ENCODE results near the gene MST1R.
"Not testable (repeated sequence)": the region's sequence is repeated elsewhere in the genome, so short reads cannot be mapped to it uniquely, and the experiment has no call there.

Gene MST1R

DNA sequence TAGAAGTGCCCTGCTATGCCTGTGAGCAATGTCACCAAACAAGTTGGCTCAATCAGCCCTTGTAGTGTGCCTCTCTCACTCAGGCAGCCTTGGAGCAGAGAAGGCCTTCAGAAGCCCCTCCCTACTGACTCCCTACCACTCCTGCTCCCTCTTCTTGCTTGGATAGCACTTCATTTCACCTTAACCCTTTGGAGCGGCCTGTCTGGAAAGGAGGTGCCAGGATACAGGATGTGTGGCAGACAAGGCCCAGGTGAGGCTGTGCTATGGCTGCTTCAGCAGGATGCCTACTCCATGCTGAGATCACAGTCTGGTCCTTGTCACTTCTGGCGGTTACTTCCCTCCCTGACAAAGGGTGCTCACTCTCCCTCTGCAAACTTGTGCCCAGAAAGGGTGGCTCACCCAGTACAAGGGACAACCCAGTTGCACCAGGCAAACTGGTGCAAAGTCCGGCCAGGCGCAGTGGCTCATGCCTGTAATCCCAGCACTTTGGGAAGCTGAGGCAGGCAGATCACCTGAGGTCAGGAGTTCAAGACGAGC is 24.9 kb upstream of the MST1R start:
- H3K4me3 ChIP-seq (ENCODE audit: low read depth, low read length), result no peak overlapping the region
- no peak overlapping the region for H3K9ac ChIP-seq (ENCODE audit: low read depth, low read length)
- H3K4me1 ChIP-seq (ENCODE audit: control insufficient read depth, insufficient read depth, low read length), result peaks cover 10% of the 10 kb centered on the region

GRCh38 chr3:49927798-49928197 is 24.1 kb upstream of the MST1R start:
- Histone ChIP-seq H3K36me3 (ENCODE audit: control insufficient read depth, insufficient read depth, low read length) (no peaks in the 10 kb centered on the region), H3K9ac (ENCODE audit: low read depth, low read length) (no peak overlapping the region), H3K27me3 (ENCODE audit: control insufficient read depth, insufficient read depth, low read length) (no peaks in the 10 kb centered on the region), H3K4me1 (ENCODE audit: control insufficient read depth, insufficient read depth, low read length) (peaks cover 10% of the 10 kb centered on the region), H3K9me3 (ENCODE audit: control insufficient read depth, insufficient read depth, low read length) (no peaks in the 10 kb centered on the region), H3K4me3 (ENCODE audit: low read depth, low read length) (no peak overlapping the region)

More for the DNA sequence above, 24.9 kb upstream of the MST1R start:
- Histone ChIP-seq H3K27me3 (ENCODE audit: control insufficient read depth, insufficient read depth, low read length) (no peaks in the 10 kb centered on the region), H3K9me3 (ENCODE audit: control insufficient read depth, insufficient read depth, low read length) (no peaks in the 10 kb centered on the region), H3K36me3 (ENCODE audit: control insufficient read depth, insufficient read depth, low read length) (no peaks in the 10 kb centered on the region)

- H3K36me3 ChIP-seq (ENCODE audit: control insufficient read depth, insufficient read depth, low read length), result no peaks in the 10 kb centered on the region
- H3K9me3 ChIP-seq (ENCODE audit: control insufficient read depth, insufficient read depth, low read length), result no peaks in the 10 kb centered on the region
- no peak overlapping the region for H3K9ac ChIP-seq (ENCODE audit: low read depth, low read length)
- H3K27me3 ChIP-seq (ENCODE audit: control insufficient read depth, insufficient read depth, low read length), result no peaks in the 10 kb centered on the region
- no peak overlapping the region for H3K4me3 ChIP-seq (ENCODE audit: low read depth, low read length)
- H3K4me1 ChIP-seq (ENCODE audit: control insufficient read depth, insufficient read depth, low read length), result peaks cover 9% of the 10 kb centered on the region
Measured at GRCh38 chr3:49926117-49926728, 22.6 kb upstream of the MST1R start.

DNA sequence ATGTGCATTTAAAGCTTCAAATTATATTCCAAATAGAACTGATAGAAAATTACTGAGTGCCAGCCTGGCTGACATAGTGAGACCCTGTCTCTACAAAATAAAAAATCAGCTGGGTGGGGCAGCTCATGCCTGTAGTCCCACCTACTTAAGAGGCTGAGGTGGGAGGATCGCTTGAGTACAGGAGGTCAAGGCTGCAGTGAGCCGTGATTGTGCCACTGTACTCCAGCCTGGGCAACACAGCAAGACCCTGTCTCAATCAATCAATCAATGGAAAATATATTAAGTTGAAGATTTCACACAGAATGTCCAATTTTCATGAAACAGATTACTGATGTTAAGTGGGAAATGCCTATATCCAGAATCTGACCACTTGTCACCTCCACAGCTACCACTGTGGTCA is 21.8 kb upstream of the MST1R start:
- Histone ChIP-seq H3K9ac (ENCODE audit: low read depth, low read length) (no peak overlapping the region), H3K4me3 (ENCODE audit: low read depth, low read length) (no peak overlapping the region)

DNA sequence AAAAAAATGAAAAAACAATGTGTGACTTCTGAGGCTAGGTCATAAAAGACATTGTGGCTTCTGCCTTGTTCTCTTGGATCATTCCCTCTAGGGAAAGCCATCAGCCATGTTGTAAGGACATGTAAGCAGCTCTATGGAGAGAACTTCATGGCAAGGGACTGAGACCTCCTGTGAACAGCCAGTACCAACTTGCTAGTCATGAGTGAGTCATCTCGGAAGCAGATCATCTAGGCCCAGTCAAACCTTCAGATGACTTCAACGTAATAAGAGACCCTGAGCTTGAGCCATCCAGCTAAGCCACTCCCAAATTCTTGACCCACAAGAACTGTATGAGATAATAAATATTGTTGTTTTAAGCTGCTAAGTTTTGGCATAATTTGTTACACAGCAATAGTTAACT is 21.0 kb upstream of the MST1R start:
- H3K27me3 ChIP-seq (ENCODE audit: control insufficient read depth, insufficient read depth, low read length), result no peaks in the 10 kb centered on the region
- no peak overlapping the region for H3K9ac ChIP-seq (ENCODE audit: low read depth, low read length)
- H3K9me3 ChIP-seq (ENCODE audit: control insufficient read depth, insufficient read depth, low read length), result no peaks in the 10 kb centered on the region
- no peaks in the 10 kb centered on the region for H3K36me3 ChIP-seq (ENCODE audit: control insufficient read depth, insufficient read depth, low read length)
- H3K4me1 ChIP-seq (ENCODE audit: control insufficient read depth, insufficient read depth, low read length), result no peaks in the 10 kb centered on the region
- no peak overlapping the region for H3K4me3 ChIP-seq (ENCODE audit: low read depth, low read length)

More for the DNA sequence above, 21.8 kb upstream of the MST1R start:
- no peaks in the 10 kb centered on the region for H3K9me3 ChIP-seq (ENCODE audit: control insufficient read depth, insufficient read depth, low read length)
- no peaks in the 10 kb centered on the region for H3K36me3 ChIP-seq (ENCODE audit: control insufficient read depth, insufficient read depth, low read length)
- no peaks in the 10 kb centered on the region for H3K27me3 ChIP-seq (ENCODE audit: control insufficient read depth, insufficient read depth, low read length)
- peaks cover 3% of the 10 kb centered on the region for H3K4me1 ChIP-seq (ENCODE audit: control insufficient read depth, insufficient read depth, low read length)

- not testable (repeated sequence) for H3K27me3 ChIP-seq (ENCODE audit: control insufficient read depth, insufficient read depth, low read length); H3K4me3 ChIP-seq (ENCODE audit: low read depth, low read length); H3K36me3 ChIP-seq (ENCODE audit: control insufficient read depth, insufficient read depth, low read length); H3K9me3 ChIP-seq (ENCODE audit: control insufficient read depth, insufficient read depth, low read length); H3K9ac ChIP-seq (ENCODE audit: low read depth, low read length); H3K4me1 ChIP-seq (ENCODE audit: control insufficient read depth, insufficient read depth, low read length)
Measured at GRCh38 chr3:49917806-49918590, 14.3 kb upstream of the MST1R start.

DNA sequence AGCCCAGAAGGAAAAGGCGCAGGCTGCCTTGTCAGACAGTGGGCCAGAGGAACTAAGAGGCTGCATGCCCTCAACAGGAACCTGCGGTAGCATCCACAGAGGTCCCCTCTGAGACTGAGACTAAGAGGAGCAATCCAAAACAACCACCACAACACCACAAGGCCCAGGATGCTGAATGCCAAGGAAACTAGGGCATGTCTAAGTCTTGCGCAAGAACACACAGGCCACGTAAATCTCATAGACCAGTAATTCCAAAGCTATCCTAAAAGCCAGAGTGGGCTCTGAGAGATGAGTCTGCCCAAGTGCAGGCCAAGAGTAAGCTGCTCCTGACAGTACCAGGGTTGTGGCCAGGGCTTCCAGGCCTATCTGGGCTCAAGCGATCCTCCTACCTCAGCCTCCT is 13.0 kb upstream of the MST1R start:
- Histone ChIP-seq H3K9ac (ENCODE audit: low read depth, low read length) (no peak overlapping the region), H3K4me1 (ENCODE audit: control insufficient read depth, insufficient read depth, low read length) (no peaks in the 10 kb centered on the region), H3K36me3 (ENCODE audit: control insufficient read depth, insufficient read depth, low read length) (no peaks in the 10 kb centered on the region), H3K4me3 (ENCODE audit: low read depth, low read length) (no peak overlapping the region), H3K9me3 (ENCODE audit: control insufficient read depth, insufficient read depth, low read length) (no peaks in the 10 kb centered on the region), H3K27me3 (ENCODE audit: control insufficient read depth, insufficient read depth, low read length) (no peaks in the 10 kb centered on the region)

- peaks cover 6% of the 10 kb centered on the region for H3K4me1 ChIP-seq (ENCODE audit: control insufficient read depth, insufficient read depth, low read length)
- no peaks in the 10 kb centered on the region for H3K36me3 ChIP-seq (ENCODE audit: control insufficient read depth, insufficient read depth, low read length)
- H3K27me3 ChIP-seq (ENCODE audit: control insufficient read depth, insufficient read depth, low read length), result peaks cover 5% of the 10 kb centered on the region
- no peaks in the 10 kb centered on the region for H3K9me3 ChIP-seq (ENCODE audit: control insufficient read depth, insufficient read depth, low read length)
- H3K4me3 ChIP-seq (ENCODE audit: low read depth, low read length), result no peak overlapping the region
- H3K9ac ChIP-seq (ENCODE audit: low read depth, low read length), result no peak overlapping the region
Measured at GRCh38 chr3:49914906-49915305, 11.2 kb upstream of the MST1R start.

- peaks cover 8% of the 10 kb centered on the region for H3K4me1 ChIP-seq (ENCODE audit: control insufficient read depth, insufficient read depth, low read length)
- H3K4me3 ChIP-seq (ENCODE audit: low read depth, low read length), result no peak overlapping the region
- no peaks in the 10 kb centered on the region for H3K36me3 ChIP-seq (ENCODE audit: control insufficient read depth, insufficient read depth, low read length)
- peaks cover 13% of the 10 kb centered on the region for H3K27me3 ChIP-seq (ENCODE audit: control insufficient read depth, insufficient read depth, low read length)
- no peaks in the 10 kb centered on the region for H3K9me3 ChIP-seq (ENCODE audit: control insufficient read depth, insufficient read depth, low read length)
- no peak overlapping the region for H3K9ac ChIP-seq (ENCODE audit: low read depth, low read length)
Measured at GRCh38 chr3:49912881-49913281, 9.2 kb upstream of the MST1R start.

DNA sequence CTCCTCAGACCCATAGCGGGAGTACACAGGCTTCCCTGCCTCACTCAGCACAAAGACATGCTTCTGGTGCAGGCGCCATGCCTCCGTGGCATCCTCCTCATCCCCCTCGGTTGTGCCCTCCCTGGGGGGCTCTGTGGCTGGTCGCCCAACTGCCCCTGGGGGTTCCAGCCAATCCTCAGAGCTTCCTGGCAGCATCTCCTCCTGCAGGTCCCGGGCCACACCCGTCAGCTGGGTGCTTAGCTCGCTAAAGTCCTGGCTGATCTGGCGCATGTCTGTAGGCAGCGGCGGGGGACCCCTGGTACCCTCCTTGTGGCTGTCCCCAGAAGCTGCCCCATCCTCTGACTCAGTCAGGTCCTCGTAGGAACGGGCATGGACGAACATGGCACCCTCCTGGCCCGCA is 7.9 kb upstream of the MST1R start:
- no peaks in the 10 kb centered on the region for H3K36me3 ChIP-seq (ENCODE audit: control insufficient read depth, insufficient read depth, low read length)
- H3K9ac ChIP-seq (ENCODE audit: low read depth, low read length), result no peak overlapping the region
- H3K9me3 ChIP-seq (ENCODE audit: control insufficient read depth, insufficient read depth, low read length), result no peaks in the 10 kb centered on the region
- H3K4me1 ChIP-seq (ENCODE audit: control insufficient read depth, insufficient read depth, low read length), result peaks cover 12% of the 10 kb centered on the region
- peaks cover 13% of the 10 kb centered on the region for H3K27me3 ChIP-seq (ENCODE audit: control insufficient read depth, insufficient read depth, low read length)
- H3K4me3 ChIP-seq (ENCODE audit: low read depth, low read length), result no peak overlapping the region

DNA sequence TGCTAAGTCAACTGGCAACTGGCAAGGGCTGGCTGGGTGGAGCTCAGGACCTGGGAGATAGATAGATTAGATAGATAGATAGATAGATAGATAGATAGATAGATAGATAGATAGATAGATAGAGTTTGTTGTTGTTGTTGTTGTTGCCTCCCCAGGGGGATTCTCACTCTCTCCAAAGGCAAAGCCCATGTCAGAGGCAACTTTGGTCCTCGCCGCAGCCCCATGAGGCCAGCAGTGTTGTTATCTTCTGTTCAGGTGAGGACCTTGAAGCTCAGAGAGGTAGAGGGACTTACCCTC is 7.4 kb upstream of the MST1R start:
- H3K4me3 ChIP-seq (ENCODE audit: low read depth, low read length), result peak overlapping the region; percentile 52
- peaks cover 13% of the 10 kb centered on the region for H3K4me1 ChIP-seq (ENCODE audit: control insufficient read depth, insufficient read depth, low read length)
- H3K27me3 ChIP-seq (ENCODE audit: control insufficient read depth, insufficient read depth, low read length), result peaks cover 13% of the 10 kb centered on the region
- no peaks in the 10 kb centered on the region for H3K36me3 ChIP-seq (ENCODE audit: control insufficient read depth, insufficient read depth, low read length)
- no peaks in the 10 kb centered on the region for H3K9me3 ChIP-seq (ENCODE audit: control insufficient read depth, insufficient read depth, low read length)
- H3K9ac ChIP-seq (ENCODE audit: low read depth, low read length), result no peak overlapping the region

DNA sequence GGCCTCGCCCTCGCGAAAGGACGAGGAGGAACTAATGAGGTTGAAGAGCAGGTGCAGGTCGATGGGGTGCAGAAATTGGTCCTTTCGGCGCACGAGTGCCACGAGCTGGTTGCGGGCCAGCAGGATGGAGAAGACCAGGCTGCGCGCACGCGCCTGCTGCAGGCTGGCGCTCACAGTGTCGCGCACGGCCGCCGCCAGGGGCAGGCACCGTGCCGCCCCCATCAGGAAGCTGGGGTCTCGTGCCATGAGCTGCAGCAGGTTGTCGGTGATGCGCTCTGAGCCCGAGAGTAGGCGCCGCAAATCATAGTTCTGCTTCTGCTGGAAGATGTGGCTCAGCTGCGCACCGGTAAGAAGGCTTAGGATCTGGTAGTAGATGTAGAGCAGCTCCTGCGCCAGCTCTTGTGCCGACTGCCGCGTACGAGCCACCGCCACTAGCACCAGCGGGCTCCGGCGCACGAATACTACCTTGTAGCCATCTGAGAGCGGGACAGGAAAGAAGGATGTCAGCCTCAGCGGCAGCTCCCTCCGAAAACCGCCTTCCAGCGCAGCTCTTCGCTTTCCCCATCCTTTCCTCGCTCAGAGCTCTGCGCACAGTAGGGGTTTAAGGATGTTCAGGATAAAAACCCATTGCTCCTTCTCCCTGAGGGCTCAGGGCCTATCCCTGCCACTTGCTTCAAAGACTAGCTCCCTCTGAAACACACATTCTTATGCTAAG is 6.9 kb upstream of the MST1R start:
- Histone ChIP-seq H3K36me3 (ENCODE audit: control insufficient read depth, insufficient read depth, low read length) (no peaks in the 10 kb centered on the region), H3K27me3 (ENCODE audit: control insufficient read depth, insufficient read depth, low read length) (peaks cover 13% of the 10 kb centered on the region), H3K4me3 (ENCODE audit: low read depth, low read length) (peak overlapping the region; percentile 52), H3K9ac (ENCODE audit: low read depth, low read length) (peak overlapping the region; percentile 54), H3K4me1 (ENCODE audit: control insufficient read depth, insufficient read depth, low read length) (peaks cover 16% of the 10 kb centered on the region), H3K9me3 (ENCODE audit: control insufficient read depth, insufficient read depth, low read length) (no peaks in the 10 kb centered on the region)

Measured in iPS-15b (cell line).